SU-DHL-6 (cell line): ENCODE results near the gene NT5DC1.

Source experiments
- H2AFZ ChIP-seq: fragments of 200-600 bp; sonication (generic); 2 replicates; pipeline ENCODE4 v1.6.1; 2014; ENCODE audit warnings: low read depth, mild to moderate bottlenecking, moderate library complexity, mixed read lengths, antibody characterized with exemption, low read length; ENCODE audit not compliant: severe bottlenecking
- H3F3A ChIP-seq: fragments of 200-600 bp; shearing (Covaris generic); 2 replicates; pipeline ENCODE4 v1.6.0; 2016; ENCODE audit warnings: antibody characterized with exemption, mild to moderate bottlenecking; ENCODE audit not compliant: insufficient read depth
- H3K27ac ChIP-seq: fragments of 200-600 bp; sonication (generic); 2 replicates; pipeline ENCODE4 v1.5.1; 2016; ENCODE audit warnings: low read depth, mild to moderate bottlenecking, low read length, moderate library complexity, mixed read lengths
- H3K27me3 ChIP-seq: fragments of 200-600 bp; sonication (generic), shearing (Covaris generic); 2 replicates; pipeline ENCODE4 v1.6.0; 2014; ENCODE audit warnings: mild to moderate bottlenecking, low read length
- H3K36me3 ChIP-seq: fragments of 200-600 bp; sonication (generic); 2 replicates; pipeline ENCODE4 v1.6.1; 2014; ENCODE audit warnings: mild to moderate bottlenecking, low read length, mixed read lengths
- H3K4me2 ChIP-seq: fragments of 300-600, 200-600 bp; shearing (Covaris generic), sonication (generic); 2 replicates; pipeline ENCODE4 v1.6.0; 2014; ENCODE audit warnings: low read length, low read depth, mild to moderate bottlenecking; ENCODE audit not compliant: poor library complexity, severe bottlenecking
- H3K4me3 ChIP-seq: fragments of 200-600 bp; sonication (generic); 2 replicates; pipeline ENCODE4 v1.5.1; 2014; ENCODE audit warnings: antibody characterized with exemption, low read length, mild to moderate bottlenecking, mixed read lengths; ENCODE audit not compliant: insufficient read depth, poor library complexity, severe bottlenecking
- H3K79me2 ChIP-seq: fragments of 200-600 bp; sonication (generic); 2 replicates; pipeline ENCODE4 v1.6.1; 2014; ENCODE audit warnings: mild to moderate bottlenecking, low read length, moderate library complexity; ENCODE audit not compliant: insufficient read depth
- H3K9ac ChIP-seq: fragments of 200-600 bp; sonication (generic); 2 replicates; pipeline ENCODE4 v1.7.0; 2014; ENCODE audit warnings: mild to moderate bottlenecking, low read length
- H3K9me2 ChIP-seq: fragments of 200-600 bp; sonication (generic); replicated peaks from 2 replicates; pipeline ENCODE4 v1.6.1; 2014; ENCODE audit warnings: low read length; ENCODE audit not compliant: insufficient read depth
- H3K9me3 ChIP-seq: fragments of 200-600 bp; sonication (generic); 2 replicates; pipeline ENCODE4 v1.6.1; 2014; ENCODE audit warnings: low read length, mixed read lengths; ENCODE audit not compliant: insufficient read depth
- H4K20me1 ChIP-seq: fragments of 200-600 bp; sonication (generic); 2 replicates; pipeline ENCODE4 v1.6.1; 2014; ENCODE audit warnings: low read depth, mild to moderate bottlenecking, antibody characterized with exemption, low read length, moderate library complexity, mixed read lengths
- EZH2phosphoT487 ChIP-seq: fragments of 200-600 bp; sonication (generic), shearing (Covaris generic); conservative IDR thresholded peaks from 2 replicates; pipeline ENCODE4 v1.6.1; 2018; ENCODE audit warnings: mild to moderate bottlenecking, antibody characterized with exemption, low read length, moderate library complexity, mixed read lengths
- TF ChIP-seq, protein P1 (sequence below): fragments of 200-600 bp; sonication (generic); IDR thresholded peaks from one replicate; pipeline ENCODE4 v1.5.1; 2017; ENCODE audit warnings: antibody characterized with exemption, mild to moderate bottlenecking, low read length, moderate library complexity; ENCODE audit not compliant: insufficient read depth, poor library complexity, severe bottlenecking

NT5DC1 gene

DNA sequence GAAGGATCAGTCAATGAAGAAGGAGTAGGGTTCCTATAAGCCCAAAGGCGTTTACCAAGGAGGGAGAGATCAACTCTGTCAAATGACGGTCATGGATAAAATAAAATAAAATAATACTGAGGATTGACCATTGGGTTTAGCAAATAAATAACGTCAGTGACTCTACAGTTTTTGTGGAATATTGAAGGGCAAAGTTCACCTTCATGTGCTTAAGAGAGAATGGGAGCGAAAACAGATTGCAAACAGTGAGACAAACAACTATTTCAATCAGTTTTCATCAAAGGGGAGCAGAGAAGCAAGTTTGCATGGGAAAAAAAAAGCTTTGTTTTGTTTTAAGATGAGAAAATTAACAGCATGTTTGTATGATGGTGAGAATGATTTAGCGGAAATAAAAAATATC lies 17.6 kb upstream of the NT5DC1 start:
- TF ChIP-seq, protein P1, sequence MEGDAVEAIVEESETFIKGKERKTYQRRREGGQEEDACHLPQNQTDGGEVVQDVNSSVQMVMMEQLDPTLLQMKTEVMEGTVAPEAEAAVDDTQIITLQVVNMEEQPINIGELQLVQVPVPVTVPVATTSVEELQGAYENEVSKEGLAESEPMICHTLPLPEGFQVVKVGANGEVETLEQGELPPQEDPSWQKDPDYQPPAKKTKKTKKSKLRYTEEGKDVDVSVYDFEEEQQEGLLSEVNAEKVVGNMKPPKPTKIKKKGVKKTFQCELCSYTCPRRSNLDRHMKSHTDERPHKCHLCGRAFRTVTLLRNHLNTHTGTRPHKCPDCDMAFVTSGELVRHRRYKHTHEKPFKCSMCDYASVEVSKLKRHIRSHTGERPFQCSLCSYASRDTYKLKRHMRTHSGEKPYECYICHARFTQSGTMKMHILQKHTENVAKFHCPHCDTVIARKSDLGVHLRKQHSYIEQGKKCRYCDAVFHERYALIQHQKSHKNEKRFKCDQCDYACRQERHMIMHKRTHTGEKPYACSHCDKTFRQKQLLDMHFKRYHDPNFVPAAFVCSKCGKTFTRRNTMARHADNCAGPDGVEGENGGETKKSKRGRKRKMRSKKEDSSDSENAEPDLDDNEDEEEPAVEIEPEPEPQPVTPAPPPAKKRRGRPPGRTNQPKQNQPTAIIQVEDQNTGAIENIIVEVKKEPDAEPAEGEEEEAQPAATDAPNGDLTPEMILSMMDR = no peak
- TF ChIP-seq EZH2phosphoT487 = no peak
- no peak overlapping the region for H2AFZ ChIP-seq
- no peak overlapping the region for H3K27ac ChIP-seq
- no peak overlapping the region for H3K4me2 ChIP-seq
- no peaks in the 10 kb centered on the region for H3K27me3 ChIP-seq
- H3K9me3 ChIP-seq = no peaks in the 10 kb centered on the region
- H3K4me3 ChIP-seq = no peak overlapping the region
- no peak overlapping the region for H3K9ac ChIP-seq
- no peaks in the 10 kb centered on the region for H3K79me2 ChIP-seq
- H3K36me3 ChIP-seq = no peaks in the 10 kb centered on the region
- H3K9me2 ChIP-seq = no peaks in the 10 kb centered on the region
- H4K20me1 ChIP-seq = no peaks in the 10 kb centered on the region
- no peaks in the 10 kb centered on the region for H3F3A ChIP-seq

DNA sequence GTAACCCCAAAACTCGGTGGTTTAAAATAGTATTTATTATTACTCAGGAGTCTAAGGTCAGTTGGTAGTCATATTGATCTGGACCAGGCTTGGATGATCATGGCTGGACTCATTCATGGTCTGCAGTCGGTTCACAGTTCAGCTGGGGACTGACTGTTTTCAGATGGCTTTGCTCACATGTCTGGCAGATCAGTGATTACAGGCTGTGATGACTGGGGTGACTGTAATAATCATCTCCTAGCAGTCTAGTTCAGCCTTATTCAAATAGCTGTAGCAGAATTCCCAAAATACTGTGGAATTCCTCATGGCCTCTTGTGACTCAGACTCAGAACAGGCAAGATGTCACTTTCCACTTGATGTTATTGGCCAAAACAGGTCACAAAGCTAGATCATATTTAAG lies 16.4 kb upstream of the NT5DC1 start:
- no peaks in the 10 kb centered on the region for H4K20me1 ChIP-seq
- no peak overlapping the region for H2AFZ ChIP-seq
- H3K4me2 ChIP-seq = no peak overlapping the region
- H3K4me3 ChIP-seq = no peak overlapping the region
- no peaks in the 10 kb centered on the region for H3K9me2 ChIP-seq
- H3K9me3 ChIP-seq = no peaks in the 10 kb centered on the region
- H3K27ac ChIP-seq = no peak overlapping the region
- no peaks in the 10 kb centered on the region for H3K36me3 ChIP-seq
- TF ChIP-seq, protein P1 = no peak
- no peak for TF ChIP-seq EZH2phosphoT487
- no peaks in the 10 kb centered on the region for H3K27me3 ChIP-seq
- H3K79me2 ChIP-seq = no peaks in the 10 kb centered on the region
- H3K9ac ChIP-seq = no peak overlapping the region
- H3F3A ChIP-seq = no peaks in the 10 kb centered on the region

DNA sequence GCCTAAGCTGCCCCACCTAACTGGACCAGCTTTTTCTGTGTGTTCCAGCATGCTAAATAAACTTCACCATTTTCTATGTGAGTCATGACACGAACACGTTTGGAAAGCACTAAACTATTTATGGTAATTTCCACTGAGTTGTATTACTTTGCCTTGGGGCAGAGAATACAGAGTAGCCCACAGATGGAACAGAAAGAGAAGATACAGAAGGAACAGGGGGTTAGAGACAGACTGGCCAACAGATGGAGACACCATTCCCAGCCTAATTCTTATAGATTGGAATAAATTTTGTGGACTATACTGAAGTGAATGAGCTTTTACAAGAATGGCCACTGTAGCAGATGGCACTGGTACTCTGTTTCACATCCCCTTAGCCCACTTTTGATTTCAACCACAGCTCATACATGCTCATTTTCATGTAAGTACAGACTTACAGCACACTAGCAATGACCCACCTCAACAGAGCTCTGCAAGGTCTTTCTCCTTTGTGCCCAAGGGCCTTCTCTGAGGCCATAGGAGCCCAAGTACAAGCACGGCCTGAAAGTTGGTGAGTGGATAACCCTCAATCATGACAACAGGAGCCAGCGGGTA lies 13.1 kb upstream of the NT5DC1 start:
- Histone ChIP-seq H3K9me3 (no peaks in the 10 kb centered on the region), H3K9me2 (no peaks in the 10 kb centered on the region), H2AFZ (no peak overlapping the region), H3K4me3 (no peak overlapping the region), H3K9ac (no peak overlapping the region), H3K4me2 (no peak overlapping the region), H3K36me3 (no peaks in the 10 kb centered on the region), H3K27ac (no peak overlapping the region), H3K79me2 (no peaks in the 10 kb centered on the region), H4K20me1 (no peaks in the 10 kb centered on the region), H3K27me3 (no peaks in the 10 kb centered on the region), H3F3A (no peaks in the 10 kb centered on the region)
- TF ChIP-seq EZH2phosphoT487 = no peak
- TF ChIP-seq, protein P1 = no peak
